Measurements from ENCODE around the gene GPR137C.
A peak's percentile ranks its signal among the peaks of the same experiment; 100 is the strongest.

Gene GPR137C

GRCh38 chr14:52661314-52661713, 108.7 kb downstream of the GPR137C start:
- no peaks in the 10 kb centered on the region for H3K79me2 ChIP-seq
- no peak overlapping the region for H2AFZ ChIP-seq
- no peak overlapping the region for H3K9ac ChIP-seq
- H3K9me3 ChIP-seq (ENCODE audit: control insufficient read depth, low read length), result no peaks in the 10 kb centered on the region
- no peak overlapping the region for H3K4me2 ChIP-seq (ENCODE audit: low read length)
- H3K27ac ChIP-seq, result no peak overlapping the region
- H3K27me3 ChIP-seq (ENCODE audit: control insufficient read depth, insufficient read depth, low read length), result no peaks in the 10 kb centered on the region
- no peaks in the 10 kb centered on the region for H3K36me3 ChIP-seq (ENCODE audit: control insufficient read depth, insufficient read depth, low read length)
- no peak overlapping the region for H3K4me3 ChIP-seq (ENCODE audit: low read depth, low read length)
- TF ChIP-seq CTCF (IDR thresholded peaks at IDR 0.05), result no peak
- no peaks in the 10 kb centered on the region for H3K4me1 ChIP-seq

GRCh38 chr14:52663850-52664249, 111.2 kb downstream of the GPR137C start:
- Histone ChIP-seq H3K27ac (no peak overlapping the region), H3K4me3 (ENCODE audit: low read depth, low read length) (no peak overlapping the region), H3K79me2 (no peaks in the 10 kb centered on the region), H3K9me3 (ENCODE audit: control insufficient read depth, low read length) (no peaks in the 10 kb centered on the region), H3K4me2 (ENCODE audit: low read length) (no peak overlapping the region), H3K27me3 (ENCODE audit: control insufficient read depth, insufficient read depth, low read length) (no peaks in the 10 kb centered on the region), H3K4me1 (no peaks in the 10 kb centered on the region), H3K36me3 (ENCODE audit: control insufficient read depth, insufficient read depth, low read length) (no peaks in the 10 kb centered on the region), H2AFZ (no peak overlapping the region), H3K9ac (no peak overlapping the region)
- no peak for TF ChIP-seq CTCF (IDR thresholded peaks at IDR 0.05)

GRCh38 chr14:52678591-52678990, 126.0 kb downstream of the GPR137C start:
- Histone ChIP-seq H3K36me3 (ENCODE audit: control insufficient read depth, insufficient read depth, low read length) (no peaks in the 10 kb centered on the region), H3K27me3 (ENCODE audit: control insufficient read depth, insufficient read depth, low read length) (no peaks in the 10 kb centered on the region), H3K4me3 (ENCODE audit: low read depth, low read length) (no peak overlapping the region), H3K9ac (no peak overlapping the region), H3K4me2 (ENCODE audit: low read length) (no peak overlapping the region), H3K9me3 (ENCODE audit: control insufficient read depth, low read length) (no peaks in the 10 kb centered on the region), H3K27ac (no peak overlapping the region), H3K79me2 (no peaks in the 10 kb centered on the region), H2AFZ (no peak overlapping the region), H3K4me1 (no peaks in the 10 kb centered on the region)
- peak; percentile 18 for TF ChIP-seq CTCF (IDR thresholded peaks at IDR 0.05)

GRCh38 chr14:52683985-52684520, 131.4 kb downstream of the GPR137C start:
- H3K4me3 ChIP-seq (ENCODE audit: low read depth, low read length), result no peak overlapping the region
- H3K27ac ChIP-seq, result no peak overlapping the region
- no peak for TF ChIP-seq CTCF (IDR thresholded peaks at IDR 0.05)
- peaks cover 13% of the 10 kb centered on the region for H3K79me2 ChIP-seq
- no peak overlapping the region for H3K9ac ChIP-seq
- no peaks in the 10 kb centered on the region for H3K27me3 ChIP-seq (ENCODE audit: control insufficient read depth, insufficient read depth, low read length)
- H2AFZ ChIP-seq, result no peak overlapping the region
- H3K4me2 ChIP-seq (ENCODE audit: low read length), result no peak overlapping the region
- no peaks in the 10 kb centered on the region for H3K36me3 ChIP-seq (ENCODE audit: control insufficient read depth, insufficient read depth, low read length)
- no peaks in the 10 kb centered on the region for H3K9me3 ChIP-seq (ENCODE audit: control insufficient read depth, low read length)
- no peaks in the 10 kb centered on the region for H3K4me1 ChIP-seq

GRCh38 chr14:52686176-52686575, 133.5 kb downstream of the GPR137C start:
- Histone ChIP-seq H3K27me3 (ENCODE audit: control insufficient read depth, insufficient read depth, low read length) (no peaks in the 10 kb centered on the region), H3K9me3 (ENCODE audit: control insufficient read depth, low read length) (no peaks in the 10 kb centered on the region), H3K4me3 (ENCODE audit: low read depth, low read length) (no peak overlapping the region), H3K4me1 (no peaks in the 10 kb centered on the region), H3K27ac (no peak overlapping the region), H3K79me2 (peaks cover 19% of the 10 kb centered on the region), H2AFZ (no peak overlapping the region), H3K4me2 (ENCODE audit: low read length) (no peak overlapping the region), H3K36me3 (ENCODE audit: control insufficient read depth, insufficient read depth, low read length) (no peaks in the 10 kb centered on the region), H3K9ac (no peak overlapping the region)
- no peak for TF ChIP-seq CTCF (IDR thresholded peaks at IDR 0.05)
